ENCODE measurements around the gene MRPS14.

Gene MRPS14

DNA sequence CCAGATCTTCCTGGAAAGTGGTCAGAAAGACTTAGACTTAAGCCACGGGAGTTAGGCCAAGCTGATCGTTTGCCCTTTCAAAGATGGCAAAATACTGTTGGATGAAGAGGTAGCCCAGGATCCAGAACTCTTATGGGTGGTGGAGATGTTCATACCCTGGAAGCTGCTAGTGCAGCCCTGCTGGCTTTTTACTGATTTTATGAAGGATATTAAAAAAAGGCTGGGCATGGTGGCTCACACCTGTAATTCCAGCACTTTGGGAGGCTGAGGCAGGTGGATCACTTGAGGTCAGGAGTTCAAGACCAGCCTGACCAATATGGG lies 657 bp upstream of the MRPS14 start:
- peak in 1 of 51 donors; percentile 12 for DNase-seq

- DNase-seq: no peak
These were observed 3.7 kb downstream of the MRPS14 start for GRCh38 chr1:175019524-175019923.

- no peak for DNase-seq
These were observed 8.0 kb downstream of the MRPS14 start for GRCh38 chr1:175015243-175015642.

- no peak for DNase-seq
These were observed 9.8 kb downstream of the MRPS14 start for GRCh38 chr1:175013445-175013844.

DNA sequence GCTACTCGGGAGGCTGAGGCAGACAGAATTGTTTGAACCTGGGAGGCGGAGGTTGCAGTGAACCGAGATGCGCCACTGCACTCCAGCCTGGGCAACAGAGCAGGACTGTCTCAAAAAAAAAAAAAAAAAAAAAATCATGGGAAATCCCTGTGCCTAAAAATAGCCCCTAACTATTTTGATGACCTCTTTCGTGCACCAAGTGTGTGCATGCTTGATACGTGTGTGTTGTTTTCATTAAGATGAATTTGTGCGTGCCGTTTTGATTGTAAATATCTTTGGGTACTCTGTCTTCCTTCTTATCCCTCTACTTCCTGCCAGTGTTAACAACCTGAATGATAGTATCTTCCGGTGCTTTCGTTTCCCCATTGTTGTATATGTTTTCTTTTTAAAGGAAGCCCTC lies 13.7 kb downstream of the MRPS14 start:
- no peak for DNase-seq

DNA sequence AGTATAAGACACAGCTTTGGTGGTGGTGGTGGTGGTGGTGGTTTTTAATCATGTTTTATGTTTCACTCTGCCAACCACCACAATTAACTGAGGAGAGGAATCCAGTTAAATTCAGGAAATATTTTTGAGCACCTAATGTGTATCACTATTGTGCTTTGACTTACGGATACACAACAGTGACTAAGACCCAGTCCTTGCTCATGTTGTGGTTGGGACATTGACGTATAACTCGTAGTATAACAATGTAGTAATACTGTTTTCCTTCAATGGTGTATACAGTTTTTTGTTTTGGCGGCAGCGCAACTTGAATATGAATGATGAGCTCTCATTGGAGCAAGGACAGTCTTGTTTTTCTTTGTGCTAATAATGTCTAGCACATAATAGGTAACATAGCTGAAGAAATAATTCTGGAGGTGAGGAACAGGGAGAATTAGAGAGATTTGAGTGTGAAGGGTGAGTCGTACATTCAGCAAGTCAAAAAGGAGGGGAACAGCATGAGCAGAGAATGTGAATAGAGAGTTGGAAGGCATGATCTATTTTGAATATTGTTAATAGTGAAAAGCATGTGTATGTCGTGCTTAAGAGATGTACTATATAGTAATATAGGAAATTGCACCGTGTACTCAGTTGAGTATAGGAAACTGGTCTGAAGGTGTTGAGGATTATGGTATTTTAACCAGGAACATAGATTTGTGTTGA lies 18.0 kb downstream of the MRPS14 start:
- DNase-seq: no peak

DNA sequence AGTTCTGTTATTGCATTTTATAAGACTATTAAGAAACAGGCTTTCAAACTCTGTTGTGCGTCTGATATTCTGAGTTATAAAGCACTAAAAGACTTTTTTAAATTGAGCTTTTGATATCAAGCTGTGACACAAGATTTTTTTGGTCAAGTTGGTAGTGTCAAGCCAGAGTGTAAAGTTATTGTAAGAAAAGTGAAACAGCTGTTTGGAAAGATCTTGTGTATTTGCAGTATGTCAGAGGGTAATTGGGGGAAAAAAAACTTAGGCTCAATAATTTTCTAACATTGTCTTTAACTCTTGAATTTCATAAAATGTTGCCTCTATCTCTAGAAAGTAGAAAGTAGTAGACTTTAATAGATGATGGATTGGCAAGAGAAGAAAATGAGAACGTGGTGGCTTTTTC lies 19.7 kb downstream of the MRPS14 start:
- no peak for DNase-seq

DNA sequence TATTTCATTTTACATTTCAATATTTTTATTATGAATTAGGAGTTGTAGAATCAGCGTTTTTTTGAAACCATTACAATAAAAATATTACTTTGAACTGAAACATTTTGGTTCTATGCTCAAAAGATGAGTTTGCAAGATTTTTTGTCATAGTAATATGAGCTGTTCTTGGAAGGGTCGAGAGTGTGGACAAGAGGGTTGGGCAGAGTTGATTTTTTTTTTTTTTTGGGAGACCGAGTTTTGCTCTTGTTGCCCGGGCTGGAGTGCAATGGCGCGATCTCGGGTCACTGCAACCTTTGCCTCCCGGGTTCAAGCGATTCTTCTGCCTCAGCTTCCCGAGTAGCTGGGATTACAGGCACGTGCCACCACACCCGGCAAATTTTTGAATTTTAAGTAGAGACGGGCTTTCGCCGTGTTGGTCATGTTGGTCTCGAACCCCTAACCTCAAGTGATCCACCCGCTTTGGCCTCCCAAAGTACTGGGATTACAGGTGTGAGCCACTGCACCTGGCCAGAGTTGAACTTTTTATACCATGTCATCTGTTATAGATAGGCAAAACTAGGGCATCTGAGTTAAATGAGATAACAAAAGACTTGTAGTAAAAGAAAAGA lies 20.2 kb downstream of the MRPS14 start:
- no peak for DNase-seq

GRCh38 chr1:175000697-175001187 lies 22.5 kb downstream of the MRPS14 start:
- DNase-seq: no peak

DNA sequence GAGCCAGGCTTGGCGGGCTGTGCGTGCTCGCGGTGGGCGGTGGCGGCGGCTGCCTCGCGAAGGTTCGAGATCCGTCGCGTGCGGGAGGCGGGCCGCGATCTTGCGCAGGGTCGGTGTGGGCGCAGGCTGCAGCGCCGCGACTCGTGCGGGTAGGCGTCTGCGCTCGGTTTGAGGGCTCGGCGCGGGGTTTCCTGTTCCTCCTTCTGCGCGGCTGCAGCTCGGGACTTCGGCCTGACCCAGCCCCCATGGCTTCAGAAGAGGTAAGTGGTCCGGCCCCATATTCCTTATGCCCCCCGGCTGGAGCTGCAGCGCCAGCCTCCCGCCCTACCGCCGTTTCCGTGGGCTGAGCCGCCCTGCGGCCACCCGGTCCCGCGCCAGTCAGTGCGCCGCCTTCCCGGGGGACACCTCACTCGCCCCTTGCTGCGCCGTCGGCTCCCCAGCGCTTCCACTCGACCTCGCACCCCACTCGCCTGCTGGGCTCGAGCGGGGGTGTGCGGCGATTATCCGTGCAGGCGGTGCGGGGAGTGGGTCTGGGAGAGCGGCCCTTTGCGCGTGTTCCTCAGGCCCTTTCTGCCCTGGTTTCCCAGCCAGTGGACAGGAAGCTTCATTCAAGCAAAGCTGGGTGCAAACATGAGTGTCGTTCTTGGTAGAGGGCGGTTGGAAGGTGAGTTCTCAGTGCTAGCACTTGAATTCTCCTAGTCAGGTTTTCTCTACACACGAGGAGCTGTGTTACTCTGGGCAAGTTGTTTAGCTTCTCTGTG lies 23.1 kb downstream of the MRPS14 start, which contains the start of gene CACYBP:
Gene CACYBP, plus strand, starts transcription at position 12 of the 761 bp plus-strand sequence. Its CDS starts 234 bp downstream, at position 246.
- peak in 28 of 51 donors; percentile 25 to 76 (median 60) for DNase-seq

- DNase-seq: peak; percentile 80 to 100 (median 98)
These were observed 23.8 kb downstream of the MRPS14 start for GRCh38 chr1:174999216-174999935.

GRCh38 chr1:174998569-174999215 lies 24.5 kb downstream of the MRPS14 start:
- DNase-seq: peak in 14 of 51 donors; percentile 12 to 88 (median 28)

- no peak for DNase-seq
These were observed 26.2 kb downstream of the MRPS14 start for GRCh38 chr1:174997041-174997440.

- DNase-seq: no peak
These were observed 26.7 kb downstream of the MRPS14 start for GRCh38 chr1:174996476-174996875.

- DNase-seq: no peak
These were observed 27.3 kb downstream of the MRPS14 start for GRCh38 chr1:174995916-174996315.

DNA sequence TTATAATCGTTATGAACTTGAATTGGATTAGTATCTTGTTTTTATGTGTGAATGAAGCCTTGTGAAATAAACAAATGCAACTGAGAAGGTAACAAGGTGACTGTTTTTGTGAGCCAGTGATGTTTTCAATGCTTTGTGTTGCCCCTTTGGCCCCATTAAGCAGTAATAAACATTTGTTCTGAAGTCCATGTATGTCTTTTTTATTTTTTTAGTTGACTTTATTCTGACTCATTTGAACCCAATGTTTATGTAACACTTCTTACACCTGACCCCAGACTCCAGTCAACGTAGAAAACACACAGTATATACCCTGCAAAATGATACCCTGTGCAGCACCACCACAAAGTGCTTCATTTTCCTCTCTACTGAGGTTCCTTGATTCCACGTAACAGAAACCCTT lies 28.1 kb downstream of the MRPS14 start:
- DNase-seq: no peak

- no peak for DNase-seq
These were observed 31.8 kb downstream of the MRPS14 start for GRCh38 chr1:174991473-174991872.

DNA sequence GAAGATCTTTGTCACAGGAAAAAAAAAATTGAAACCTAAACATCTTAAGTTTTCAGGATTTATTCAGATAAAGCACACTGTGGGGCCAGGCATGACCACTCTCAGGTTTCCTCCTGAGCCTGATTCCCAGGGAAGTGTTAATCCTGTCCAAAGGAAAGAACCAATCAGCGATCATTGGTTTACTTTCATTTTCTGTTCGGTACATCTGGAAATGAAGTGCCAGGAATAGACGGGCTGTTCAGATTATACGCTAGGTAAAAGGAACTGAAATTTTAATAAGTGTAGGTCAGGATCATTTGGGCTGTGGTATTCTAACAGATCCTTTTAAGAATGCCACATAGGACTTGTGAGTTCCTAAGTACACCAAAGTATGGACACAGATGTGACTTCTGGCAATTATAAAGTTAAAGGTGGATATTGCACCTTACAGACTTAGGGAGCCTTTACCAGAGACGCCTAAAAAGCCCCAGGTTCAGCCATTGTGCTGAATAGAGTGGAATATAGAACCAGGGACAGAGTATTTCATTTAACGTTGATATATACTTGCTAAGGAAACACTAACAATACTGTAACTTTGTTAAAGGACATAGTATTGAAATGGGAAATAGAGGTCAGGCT lies 32.7 kb downstream of the MRPS14 start:
- peak in 3 of 51 donors; percentile 9 to 29 (median 15) for DNase-seq

DNA sequence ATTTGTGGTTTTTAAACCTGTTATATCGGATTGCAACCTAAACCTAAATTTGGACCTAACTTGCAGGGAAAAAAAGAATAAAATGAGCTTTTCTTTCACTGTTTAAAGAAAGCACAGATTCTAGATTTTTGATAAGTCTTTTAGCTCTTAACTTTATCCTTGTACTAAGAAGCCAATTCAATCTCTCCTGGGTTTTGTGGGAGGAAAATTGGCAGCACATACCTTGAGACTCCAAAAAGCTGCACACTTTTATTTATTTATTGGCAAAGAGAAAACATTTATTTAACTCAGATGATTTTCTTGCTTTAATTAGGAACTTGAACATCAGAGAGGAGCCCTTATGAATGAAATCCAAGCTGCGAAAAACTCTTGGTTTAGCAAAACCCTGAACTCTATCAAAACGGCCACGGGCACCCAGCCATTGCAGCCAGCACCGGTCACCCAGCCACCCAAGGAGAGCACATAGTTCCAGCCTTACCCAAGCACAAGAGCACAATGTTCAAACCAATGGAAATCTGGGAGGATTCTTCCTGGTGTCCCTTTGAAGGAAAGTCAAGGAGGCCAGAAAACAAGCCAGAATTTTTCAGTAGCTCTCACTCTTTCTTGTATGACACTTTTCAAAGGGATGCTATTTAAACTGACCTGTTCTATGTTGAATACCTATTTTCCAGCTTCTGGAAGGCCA lies 33.5 kb downstream of the MRPS14 start:
- peak in 1 of 51 donors; percentile 10 for DNase-seq

DNA sequence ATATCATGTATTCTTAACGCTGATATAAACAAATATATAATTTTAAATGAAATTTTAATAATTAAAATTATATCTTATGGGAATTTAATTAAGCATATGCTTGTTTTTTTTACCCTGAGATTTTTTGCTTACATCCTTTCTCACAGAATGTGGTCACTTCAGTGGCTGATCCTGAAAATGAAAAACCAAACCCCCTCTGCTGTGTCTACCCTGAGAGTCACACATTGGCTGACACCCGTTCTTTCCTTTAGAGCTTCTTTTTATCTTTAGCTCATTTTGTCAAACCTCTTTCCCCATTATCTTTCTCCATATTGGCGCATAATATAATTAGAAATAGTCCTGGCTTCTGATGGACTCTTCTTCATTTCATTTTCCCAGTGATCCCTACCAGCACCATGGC lies 34.2 kb downstream of the MRPS14 start:
- DNase-seq: no peak

Data from hypothalamus (tissue), 51 donors.